Activated B cell treated with CpG ODN at 0.5 μM for 24 hours (primary cell): ENCODE measurements around the gene NPNT. TPM values are rescaled to one million over a fixed set of nuclear protein-coding genes. Genes with fewer than 3 reads are reported as not detected.

Experiments used
- ATAC-seq: fragments of 200-7000 bp; cut with Tn5 transposase; one replicate; pipeline ENCODE4 v1.10.0; 2021; ENCODE audit warnings: low read depth, mild to moderate bottlenecking, moderate library complexity
- CTCF ChIA-PET: fragments of 350-600 bp; sonication (Branson Sonifier 250); formaldehyde crosslinking; loops from one replicate; lab custom pipeline; 2021; ENCODE audit warnings: antibody characterized with exemption; lab: Charles Lee
- POLR2A ChIA-PET: fragments of 350-600 bp; sonication (Branson Sonifier 250); formaldehyde crosslinking; loops from one replicate; lab custom pipeline; 2021; ENCODE audit warnings: antibody characterized with exemption; lab: Charles Lee
- DNase-seq: peaks from one replicate; pipeline ENCODE4 v3.0.0; 2022
- H3K27ac Mint-ChIP-seq: one replicate; pipeline ENCODE4 v1.8.0; 2020; ENCODE audit warnings: mixed read lengths
- H3K27me3 Mint-ChIP-seq: one replicate; pipeline ENCODE4 v1.8.0; 2021; ENCODE audit warnings: mixed read lengths
- H3K36me3 Mint-ChIP-seq: one replicate; pipeline ENCODE4 v1.8.0; 2021; ENCODE audit warnings: low read depth, mixed read lengths
- H3K4me1 Mint-ChIP-seq: one replicate; pipeline ENCODE4 v1.8.0; 2021; ENCODE audit warnings: mixed read lengths
- H3K4me3 Mint-ChIP-seq: one replicate; pipeline ENCODE4 v1.8.0; 2020; ENCODE audit warnings: mild to moderate bottlenecking, mixed read lengths
- H3K9me3 Mint-ChIP-seq: one replicate; pipeline ENCODE4 v1.8.0; 2020; ENCODE audit warnings: mixed read lengths
- CTCF ChIP-seq: fragments of 200-600 bp; IDR thresholded peaks from one replicate; pipeline ENCODE4 v1.8.0; 2022; ENCODE audit warnings: antibody characterized with exemption, mild to moderate bottlenecking
- intact Hi-C: fragments of 100-400 bp; cut with micrococcal nuclease; formaldehyde crosslinking; loops from one replicate; pipeline ENCODE4 v1.15.1; 2024
- total RNA-seq: library from RNA; stranded (reverse); gene quantifications from 2 replicates; pipeline ENCODE4 v1.2.3, GENCODE V29; 2022

The NPNT gene
- total RNA-seq, 1 donor from 2014 or later = not detected

- H3K36me3 Mint-ChIP-seq = no peaks in the 10 kb centered on the region
- ChIA-PET CTCF (no interaction called here), POLR2A (no interaction called here)
- H3K4me3 Mint-ChIP-seq = no peak overlapping the region
- no peak overlapping the region for H3K27ac Mint-ChIP-seq
- peaks cover 8% of the 10 kb centered on the region for H3K9me3 Mint-ChIP-seq
- intact Hi-C loops = no loop called here
- ATAC-seq = no peak
- H3K27me3 Mint-ChIP-seq = no peaks in the 10 kb centered on the region
- no peak for DNase-seq
- no peak for TF ChIP-seq CTCF
- H3K4me1 Mint-ChIP-seq = no peaks in the 10 kb centered on the region
Measured at GRCh38 chr4:105944540-105944939, 49.3 kb downstream of the NPNT start.

GRCh38 chr4:105946771-105947170, 51.5 kb downstream of the NPNT start:
- ChIA-PET CTCF (no interaction called here), POLR2A (no interaction called here)
- ATAC-seq (no peak), DNase-seq (no peak)
- intact Hi-C loops = no loop called here
- no peak for TF ChIP-seq CTCF
- no peak overlapping the region for H3K27ac Mint-ChIP-seq
- no peaks in the 10 kb centered on the region for H3K4me1 Mint-ChIP-seq
- no peaks in the 10 kb centered on the region for H3K36me3 Mint-ChIP-seq
- no peak overlapping the region for H3K4me3 Mint-ChIP-seq
- H3K9me3 Mint-ChIP-seq = peaks cover 8% of the 10 kb centered on the region
- no peaks in the 10 kb centered on the region for H3K27me3 Mint-ChIP-seq

GRCh38 chr4:105950701-105951100, 55.4 kb downstream of the NPNT start:
- Mint-ChIP-seq H3K9me3 (peaks cover 8% of the 10 kb centered on the region), H3K36me3 (no peaks in the 10 kb centered on the region), H3K27ac (no peak overlapping the region), H3K4me3 (no peak overlapping the region), H3K4me1 (no peaks in the 10 kb centered on the region), H3K27me3 (no peaks in the 10 kb centered on the region)
- ChIA-PET POLR2A (no interaction called here), CTCF (no interaction called here)
- TF ChIP-seq CTCF = no peak
- ATAC-seq (no peak), DNase-seq (no peak)
- intact Hi-C loops = no loop called here

GRCh38 chr4:105951198-105951597, 55.9 kb downstream of the NPNT start:
- intact Hi-C loops = no loop called here
- CTCF ChIA-PET = no interaction called here
- POLR2A ChIA-PET = no interaction called here
- no peak for TF ChIP-seq CTCF
- Mint-ChIP-seq H3K9me3 (peaks cover 8% of the 10 kb centered on the region), H3K4me1 (no peaks in the 10 kb centered on the region), H3K36me3 (no peaks in the 10 kb centered on the region), H3K27ac (no peak overlapping the region), H3K27me3 (no peaks in the 10 kb centered on the region), H3K4me3 (no peak overlapping the region)
- DNase-seq (no peak), ATAC-seq (no peak)

GRCh38 chr4:105952591-105952990, 57.3 kb downstream of the NPNT start:
- Mint-ChIP-seq H3K27me3 (no peaks in the 10 kb centered on the region), H3K27ac (no peak overlapping the region), H3K9me3 (peaks cover under 1% of the 10 kb centered on the region), H3K4me3 (no peak overlapping the region), H3K36me3 (no peaks in the 10 kb centered on the region), H3K4me1 (no peaks in the 10 kb centered on the region)
- intact Hi-C loops = no loop called here
- no peak for TF ChIP-seq CTCF
- ChIA-PET CTCF (no interaction called here), POLR2A (no interaction called here)
- DNase-seq (no peak), ATAC-seq (no peak)
